ENCODE results near the gene RGS12. TPM values are rescaled to one million over a fixed set of nuclear protein-coding genes. Genes with fewer than 3 reads are reported as not detected.

RGS12 gene
- total and polyA plus RNA-seq, 2 of the 13 experiments (the other 11 are each of a cell fraction or from before 2014, with no cell fraction given), result 21.0 to 27.7 TPM

DNA sequence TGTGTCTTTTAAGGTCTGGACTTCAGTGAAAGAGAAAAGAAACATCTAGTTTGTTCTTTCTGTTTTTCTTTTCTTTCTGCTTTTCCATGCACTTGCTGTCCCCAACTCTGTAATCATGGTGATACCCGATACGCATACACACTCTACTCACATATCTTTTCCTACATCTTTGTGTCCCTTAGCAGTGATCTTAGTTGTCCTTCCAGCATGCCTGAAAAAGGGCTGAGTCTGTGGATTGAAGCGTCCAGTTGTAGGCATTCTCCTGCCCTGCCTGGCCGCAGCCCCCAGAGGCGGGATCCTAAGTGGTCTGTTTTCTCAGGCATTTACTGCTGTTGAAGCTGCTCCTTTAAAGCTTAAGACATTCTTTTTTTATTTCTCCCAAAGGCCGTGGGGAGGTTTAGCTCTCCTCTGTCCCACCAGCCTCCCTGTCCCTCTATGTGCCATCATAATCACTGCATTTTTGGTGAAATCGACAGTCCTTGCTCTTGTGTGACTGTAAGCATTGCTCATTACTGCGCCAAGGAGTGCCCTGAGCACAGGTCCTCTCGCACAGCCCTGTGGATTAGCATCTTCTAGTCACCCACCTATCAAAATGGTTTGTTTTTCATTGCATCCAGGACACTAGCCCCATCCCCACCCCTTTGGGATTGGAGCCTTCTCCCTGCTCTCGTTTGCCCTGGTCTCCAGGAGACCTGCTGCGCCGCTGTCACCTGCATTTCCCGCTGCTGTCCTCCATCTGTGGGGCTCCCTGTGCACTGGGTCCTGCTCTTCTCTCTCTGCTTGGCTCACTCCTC lies 4.4 kb downstream of the RGS12 start:
- H3K4me2 ChIP-seq (ENCODE audit: low read depth, low read length), result no peak overlapping the region
- H3K9ac ChIP-seq (ENCODE audit: insufficient read depth, low read depth, low read length), result no peak overlapping the region
- no peaks in the 10 kb centered on the region for H3K9me3 ChIP-seq (ENCODE audit: low read length)
- no peak overlapping the region for H2AFZ ChIP-seq (ENCODE audit: low read length)
- H3K27me3 ChIP-seq (ENCODE audit: control insufficient read depth in 1 of 2, insufficient read depth in 2 of 2, low read length in 2 of 2), result no peaks in the 10 kb centered on the region
- intact Hi-C loops (cut with micrococcal nuclease; ENCODE audit: unreplicated experiment), result no loop called here
- ChIA-PET POLR2A (no interaction called here), CTCF (ENCODE audit: low intra/inter-chr PET ratio, low total read pairs) (no interaction called here)
- H3K4me1 ChIP-seq (ENCODE audit: insufficient read depth, low read length), result peaks cover 57% of the 10 kb centered on the region
- H3K27ac ChIP-seq (ENCODE audit: extremely low read length, insufficient read depth, low read length), result no peak overlapping the region
- no peaks in the 10 kb centered on the region for H3K36me3 ChIP-seq (replicated peaks in 1 of 2; ENCODE audit: control insufficient read depth in 1 of 2, insufficient read depth in 2 of 2, low read length in 2 of 2)
- no peak for ATAC-seq
- BruUV-seq (replicated peaks), result no TSS peak
- FAIRE-seq, result no peak
- peaks cover 58% of the 10 kb centered on the region for H3K79me2 ChIP-seq (ENCODE audit: insufficient read depth, low read length)
- no peak overlapping the region for H3K4me3 ChIP-seq (replicated peaks in 1 of 3; ENCODE audit: insufficient read depth in 1 of 3, low read depth in 2 of 3, low read length in 3 of 3)
- in situ Hi-C loops (cut with HindIII; ENCODE audit: extremely low pct_ligation_motif_present, low pct_unique_long_range_greater_than_20kb), result no loop called here
- 97% methylated on average over 13 of the region's 13 CpGs for WGBS (ENCODE audit: low lambda C conversion rate)
- H4K20me1 ChIP-seq (ENCODE audit: insufficient read depth, low read length), result peaks cover 10% of the 10 kb centered on the region; the same call in 1 of the 2 replicates
- TF ChIP-seq ZNF615 (CRISPR knock-in tag; IDR thresholded peaks at IDR 0.05; ENCODE audit: borderline replicate concordance) (no peak), ZC3H4 (CRISPR knock-in tag; IDR thresholded peaks at IDR 0.05; ENCODE audit: borderline replicate concordance) (no peak), ATF7 (IDR thresholded peaks at IDR 0.05) (no peak), ATF7 (CRISPR knock-in tag; IDR thresholded peaks at IDR 0.05) (no peak), CENPT (CRISPR knock-in tag; IDR thresholded peaks at IDR 0.05; ENCODE audit: low read depth) (no peak), ZSCAN9 (CRISPR knock-in tag; IDR thresholded peaks at IDR 0.05; ENCODE audit: borderline replicate concordance) (no peak), NFATC3 (CRISPR knock-in tag; IDR thresholded peaks at IDR 0.05) (no peak), POLR2G (IDR thresholded peaks at IDR 0.05; ENCODE audit: low read depth, low read length) (no peak), ISX (CRISPR knock-in tag; conservative IDR thresholded peaks at IDR 0.05) (no peak), CCAR2 (optimal IDR thresholded peaks at IDR 0.05; ENCODE audit: low read depth, low read length) (no peak)
- TF ChIP-seq, protein P1, sequence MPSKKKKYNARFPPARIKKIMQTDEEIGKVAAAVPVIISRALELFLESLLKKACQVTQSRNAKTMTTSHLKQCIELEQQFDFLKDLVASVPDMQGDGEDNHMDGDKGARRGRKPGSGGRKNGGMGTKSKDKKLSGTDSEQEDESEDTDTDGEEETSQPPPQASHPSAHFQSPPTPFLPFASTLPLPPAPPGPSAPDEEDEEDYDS (CRISPR knock-in tag; IDR thresholded peaks at IDR 0.05), result no peak
- TF ChIP-seq, protein P2, sequence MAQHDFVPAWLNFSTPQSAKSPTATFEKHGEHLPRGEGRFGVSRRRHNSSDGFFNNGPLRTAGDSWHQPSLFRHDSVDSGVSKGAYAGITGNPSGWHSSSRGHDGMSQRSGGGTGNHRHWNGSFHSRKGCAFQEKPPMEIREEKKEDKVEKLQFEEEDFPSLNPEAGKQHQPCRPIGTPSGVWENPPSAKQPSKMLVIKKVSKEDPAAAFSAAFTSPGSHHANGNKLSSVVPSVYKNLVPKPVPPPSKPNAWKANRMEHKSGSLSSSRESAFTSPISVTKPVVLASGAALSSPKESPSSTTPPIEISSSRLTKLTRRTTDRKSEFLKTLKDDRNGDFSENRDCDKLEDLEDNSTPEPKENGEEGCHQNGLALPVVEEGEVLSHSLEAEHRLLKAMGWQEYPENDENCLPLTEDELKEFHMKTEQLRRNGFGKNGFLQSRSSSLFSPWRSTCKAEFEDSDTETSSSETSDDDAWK (CRISPR knock-in tag; IDR thresholded peaks at IDR 0.05), result no peak
- no peak for DNase-seq (ENCODE audit: low spot score)

All from HepG2 (cell line).